HepG2 (cell line): ENCODE data around the gene ATP8A2.

ENCODE experiments used
- HOXA7 ChIP-seq: sonication (generic); formaldehyde crosslinking; IDR thresholded peaks from 2 replicates; pipeline ENCODE4 v1.8.1; 2022; ENCODE audit warnings: mild to moderate bottlenecking, missing genetic modification reagents, moderate library complexity
- SALL1 ChIP-seq: sonication (generic); formaldehyde crosslinking; IDR thresholded peaks from 2 replicates; pipeline ENCODE4 v1.8.0; 2022; ENCODE audit warnings: mild to moderate bottlenecking, missing genetic modification reagents
- TF ChIP-seq, protein P1 (sequence below): sonication (generic); formaldehyde crosslinking; IDR thresholded peaks from 2 replicates; pipeline ENCODE4 v1.5.0; 2020; ENCODE audit warnings: mild to moderate bottlenecking, missing genetic modification reagents, moderate library complexity

DNA sequence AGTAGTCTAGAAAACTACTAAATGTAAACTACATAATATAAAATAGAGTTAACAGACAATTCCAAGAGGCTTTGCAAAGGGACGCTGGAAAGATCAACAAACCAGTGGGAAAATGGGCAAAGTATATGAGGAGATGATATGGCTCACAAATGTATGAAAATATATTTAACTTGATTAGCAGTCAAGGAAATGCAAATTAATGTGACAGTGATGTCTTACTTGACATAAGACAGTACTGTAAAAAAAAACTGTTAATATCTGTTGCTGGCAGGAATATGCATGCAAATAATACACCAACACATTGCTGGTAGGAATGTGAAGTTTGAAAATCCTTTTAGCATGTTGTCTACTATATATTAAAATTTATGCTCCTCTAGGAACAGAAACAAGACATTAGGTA lies 136.1 kb downstream of the ATP8A2 start:
- TF ChIP-seq, protein P1, sequence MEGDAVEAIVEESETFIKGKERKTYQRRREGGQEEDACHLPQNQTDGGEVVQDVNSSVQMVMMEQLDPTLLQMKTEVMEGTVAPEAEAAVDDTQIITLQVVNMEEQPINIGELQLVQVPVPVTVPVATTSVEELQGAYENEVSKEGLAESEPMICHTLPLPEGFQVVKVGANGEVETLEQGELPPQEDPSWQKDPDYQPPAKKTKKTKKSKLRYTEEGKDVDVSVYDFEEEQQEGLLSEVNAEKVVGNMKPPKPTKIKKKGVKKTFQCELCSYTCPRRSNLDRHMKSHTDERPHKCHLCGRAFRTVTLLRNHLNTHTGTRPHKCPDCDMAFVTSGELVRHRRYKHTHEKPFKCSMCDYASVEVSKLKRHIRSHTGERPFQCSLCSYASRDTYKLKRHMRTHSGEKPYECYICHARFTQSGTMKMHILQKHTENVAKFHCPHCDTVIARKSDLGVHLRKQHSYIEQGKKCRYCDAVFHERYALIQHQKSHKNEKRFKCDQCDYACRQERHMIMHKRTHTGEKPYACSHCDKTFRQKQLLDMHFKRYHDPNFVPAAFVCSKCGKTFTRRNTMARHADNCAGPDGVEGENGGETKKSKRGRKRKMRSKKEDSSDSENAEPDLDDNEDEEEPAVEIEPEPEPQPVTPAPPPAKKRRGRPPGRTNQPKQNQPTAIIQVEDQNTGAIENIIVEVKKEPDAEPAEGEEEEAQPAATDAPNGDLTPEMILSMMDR (CRISPR knock-in tag): no peak
- no peak for TF ChIP-seq HOXA7 (CRISPR knock-in tag)
- no peak for TF ChIP-seq SALL1
